HG02981 (cell line): ENCODE measurements around the gene INPP5A.
"Not testable (repeated sequence)": the region's sequence is repeated elsewhere in the genome, so short reads cannot be mapped to it uniquely, and the experiment has no call there.

Source experiments
- ATAC-seq: cut with Tn5 transposase; IDR thresholded peaks from one replicate; pipeline ENCODE4 v1.9.1; 2021; ENCODE audit warnings: mild to moderate bottlenecking, moderate library complexity; ENCODE audit not compliant: unreplicated experiment

The INPP5A gene

GRCh38 chr10:132700156-132701098 is 162.8 kb downstream of the INPP5A start:
- ATAC-seq, result no peak

DNA sequence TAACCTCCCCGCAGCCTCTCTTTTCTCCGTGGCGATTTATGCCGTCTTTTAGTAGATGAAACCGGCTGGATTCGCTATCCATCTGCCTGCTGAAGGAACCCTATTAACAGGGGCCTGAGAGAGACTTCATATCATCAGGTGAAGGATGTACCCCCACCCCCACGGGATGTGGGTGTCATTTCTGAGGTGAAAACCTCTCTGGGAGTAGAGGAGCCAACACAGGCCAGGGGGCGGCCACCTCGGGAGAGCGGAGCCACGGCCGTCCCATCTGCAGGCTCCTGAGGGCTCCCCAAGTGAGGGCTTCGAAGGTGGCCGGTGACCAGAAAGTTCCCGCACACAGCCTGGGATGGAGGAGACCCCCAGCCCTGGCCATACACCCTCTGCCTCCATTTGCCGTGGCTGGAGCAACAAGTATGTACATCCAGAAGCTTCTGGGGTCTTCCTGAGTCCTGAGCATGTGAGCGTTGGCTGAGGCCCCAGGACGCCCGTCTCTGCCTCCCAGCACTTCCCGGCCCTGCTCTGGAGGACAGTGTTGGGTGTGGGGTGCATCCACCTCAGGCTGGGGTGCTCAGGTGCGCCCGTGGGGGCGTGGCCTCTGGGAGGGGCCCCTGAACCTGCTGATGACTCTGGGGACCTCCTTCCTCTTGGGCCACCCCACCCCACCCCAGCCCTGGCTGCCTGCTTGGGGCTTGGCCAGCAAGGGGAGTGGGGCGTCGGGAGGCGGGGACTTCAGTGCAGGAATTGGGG is 163.7 kb downstream of the INPP5A start:
- ATAC-seq, result no peak

DNA sequence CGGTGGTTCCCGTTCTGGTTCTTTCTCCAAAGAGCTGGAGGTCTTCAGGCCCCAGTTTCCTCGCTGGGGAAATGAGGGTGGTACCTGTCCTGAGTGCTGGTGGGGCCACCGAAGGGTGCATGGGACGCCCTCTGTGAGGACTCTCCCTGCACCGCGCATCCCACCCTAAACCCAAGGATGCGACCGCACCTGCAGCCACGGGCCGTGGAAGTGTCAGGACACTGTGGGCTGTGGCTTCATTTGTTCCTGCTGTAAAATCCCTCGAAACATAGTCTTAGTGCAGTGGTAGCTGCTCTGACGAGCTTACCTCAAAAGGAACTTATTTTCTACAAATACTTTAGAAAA is 164.2 kb downstream of the INPP5A start:
- ATAC-seq, result no peak

GRCh38 chr10:132702601-132703418 is 165.2 kb downstream of the INPP5A start:
- ATAC-seq, result no peak

- no peak for ATAC-seq
Observed at GRCh38 chr10:132703419-132704007, 165.9 kb downstream of the INPP5A start.

DNA sequence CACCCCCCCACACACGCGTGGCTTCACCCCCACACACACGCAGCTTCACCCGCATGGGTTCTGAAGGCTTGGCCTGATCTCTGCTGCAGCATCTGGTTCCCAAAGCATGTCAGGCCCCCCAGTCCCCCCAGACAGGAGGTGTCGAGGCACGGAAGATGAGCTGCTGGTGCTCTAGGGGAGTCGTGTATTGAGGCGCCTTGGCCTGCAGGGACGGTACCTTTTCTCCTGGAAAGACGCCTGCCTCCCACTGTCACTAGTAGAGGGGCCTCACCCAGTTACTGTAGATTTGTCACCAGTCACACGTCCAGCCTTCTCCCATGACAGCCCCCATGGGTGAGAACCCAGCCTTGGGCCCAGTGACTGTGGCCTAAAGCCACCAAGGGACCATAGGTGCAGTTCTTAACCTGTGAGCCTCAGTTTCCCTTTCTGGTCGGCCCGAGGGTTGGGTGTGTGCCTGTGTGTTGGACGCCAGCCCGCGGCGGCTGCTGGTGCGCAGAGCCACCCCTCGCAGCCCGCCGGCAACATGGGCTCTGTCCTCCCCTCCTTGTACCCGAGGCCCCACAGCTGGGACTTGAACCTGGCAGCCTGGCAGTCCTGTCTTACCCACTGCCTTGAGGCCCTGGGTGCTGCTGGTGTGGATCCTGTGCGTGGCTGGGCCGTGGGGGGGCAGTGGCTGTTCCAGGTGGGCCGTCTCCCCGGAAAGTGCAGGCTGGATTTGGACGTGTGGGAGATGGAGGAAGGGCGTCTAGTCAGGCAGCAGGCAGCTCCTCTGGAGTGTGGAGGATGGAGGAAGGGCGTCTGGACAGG is 166.6 kb downstream of the INPP5A start:
- no peak for ATAC-seq

- not testable (repeated sequence) for ATAC-seq
Observed at GRCh38 chr10:132704815-132705064, 167.2 kb downstream of the INPP5A start.

DNA sequence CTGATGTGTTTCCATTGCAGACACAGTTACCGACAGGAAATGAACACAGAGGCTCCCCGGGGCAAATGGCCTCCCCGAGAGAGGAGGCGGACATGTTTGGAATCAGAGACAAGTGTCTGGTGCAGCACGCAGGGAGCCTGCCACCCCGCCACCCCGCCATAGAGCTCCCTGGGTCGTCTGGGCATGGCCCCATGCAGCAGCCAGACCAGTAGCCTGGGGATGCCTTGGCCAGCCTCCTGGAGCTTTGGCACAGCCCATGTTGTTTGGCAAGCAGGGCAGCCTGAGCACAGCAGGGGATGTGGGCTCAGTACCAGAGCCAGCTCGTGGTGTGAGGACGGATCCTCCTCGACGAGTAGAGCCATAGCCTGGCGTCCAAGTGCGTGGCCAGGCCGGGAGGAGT is 167.6 kb downstream of the INPP5A start:
- no peak for ATAC-seq

- no peak for ATAC-seq
Observed at GRCh38 chr10:132705943-132706342, 168.4 kb downstream of the INPP5A start.

- no peak for ATAC-seq
Observed at GRCh38 chr10:132706701-132707100, 169.1 kb downstream of the INPP5A start.

GRCh38 chr10:132707121-132707775 is 169.7 kb downstream of the INPP5A start:
- no peak for ATAC-seq

- ATAC-seq, result no peak
Observed at GRCh38 chr10:132707776-132708171, 170.2 kb downstream of the INPP5A start.

- ATAC-seq, result no peak
Observed at GRCh38 chr10:132708441-132708840, 170.9 kb downstream of the INPP5A start.

DNA sequence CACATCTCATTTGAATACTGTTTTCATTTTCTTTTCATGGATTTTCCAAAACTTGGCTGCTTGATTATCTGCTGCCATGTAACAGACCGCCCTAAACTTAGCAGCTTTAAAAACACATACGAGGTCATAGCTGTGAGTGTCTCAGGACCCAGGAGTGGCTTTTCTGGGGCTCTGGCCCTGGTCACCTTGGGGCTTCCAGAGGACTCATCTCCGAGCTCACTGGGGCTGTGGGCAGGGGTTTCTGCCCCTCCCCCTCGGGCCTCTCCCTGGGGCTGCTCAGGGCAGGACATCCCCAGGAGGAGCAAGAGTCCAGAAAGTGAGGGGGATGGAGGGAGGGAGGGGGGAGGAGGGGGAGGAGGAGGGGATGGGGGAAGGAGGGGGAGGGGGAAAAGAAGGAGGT is 171.3 kb downstream of the INPP5A start:
- no peak for ATAC-seq

GRCh38 chr10:132709471-132709951 is 171.9 kb downstream of the INPP5A start:
- no peak for ATAC-seq

DNA sequence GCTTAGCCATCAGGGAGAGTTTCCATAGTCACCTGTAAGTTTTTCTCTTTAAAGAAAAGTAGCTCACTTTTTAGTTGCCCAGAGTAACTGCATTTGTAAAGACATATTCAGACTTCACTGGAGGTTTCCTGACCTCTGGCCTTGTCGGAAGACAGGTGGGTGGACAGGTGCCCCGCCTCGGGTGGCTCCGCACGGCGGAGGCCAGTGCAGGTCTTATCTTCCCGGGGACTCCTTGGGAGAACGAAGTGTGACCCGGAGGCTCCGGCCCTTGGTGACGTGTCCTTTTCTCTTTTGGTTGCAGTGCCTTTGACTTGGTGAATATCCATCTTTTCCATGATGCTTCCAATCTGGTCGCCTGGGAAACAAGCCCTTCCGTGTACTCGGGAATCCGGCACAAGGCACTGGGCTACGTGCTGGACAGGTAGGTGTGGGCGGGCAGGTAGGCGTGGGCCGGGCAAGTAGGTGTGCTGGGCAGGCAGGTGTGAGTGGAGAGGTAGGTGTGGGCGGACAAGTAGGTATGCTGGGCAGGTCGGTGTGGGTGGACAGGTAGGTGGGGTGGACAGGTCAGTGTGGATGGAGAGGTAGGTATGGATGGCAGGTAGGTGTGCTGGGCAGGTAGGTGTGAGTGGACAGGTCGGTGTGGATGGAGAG is 172.6 kb downstream of the INPP5A start:
- ATAC-seq, result no peak

DNA sequence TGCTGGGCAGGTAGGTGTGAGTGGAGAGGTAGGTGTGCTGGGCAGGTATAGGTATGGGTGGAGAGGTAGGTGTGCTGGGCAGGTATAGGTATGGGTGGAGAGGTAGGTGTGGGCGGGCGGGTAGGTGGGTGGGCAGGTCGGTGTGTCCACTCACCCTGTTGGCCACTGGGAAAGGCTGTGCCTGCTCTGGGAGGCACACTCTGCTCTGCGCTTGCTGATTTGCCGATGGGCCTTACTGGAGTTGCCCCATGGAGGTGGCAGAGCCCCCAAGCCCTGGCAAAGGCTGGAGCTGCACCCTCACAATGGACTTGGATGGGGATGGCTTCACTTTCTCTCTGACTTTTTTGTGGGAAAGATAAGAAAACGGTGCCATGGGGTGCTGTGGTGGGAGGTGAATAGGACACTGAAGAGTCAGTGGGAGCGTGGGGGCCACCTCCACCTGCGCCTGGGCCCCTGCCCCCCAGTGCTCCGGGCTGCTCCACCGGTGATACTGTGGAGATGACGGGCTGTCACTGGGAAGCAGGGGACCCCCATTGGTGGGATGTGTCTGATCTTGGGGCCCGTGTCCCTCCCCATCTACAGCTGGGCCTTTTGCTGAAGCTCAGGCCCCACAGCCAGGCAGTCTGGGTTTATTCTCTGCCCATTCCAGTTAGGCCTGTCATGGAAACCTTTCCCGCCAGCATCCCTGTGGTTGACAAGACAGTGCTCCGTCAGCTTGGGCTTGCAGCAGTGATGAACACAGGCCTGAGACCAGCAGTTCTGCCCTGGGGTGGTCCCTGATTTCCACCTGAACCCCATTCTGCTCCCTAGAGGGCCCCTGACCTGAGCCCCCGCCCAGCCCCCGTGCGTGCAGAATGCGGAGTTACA is 173.4 kb downstream of the INPP5A start:
- ATAC-seq, result no peak

- no peak for ATAC-seq
Observed at GRCh38 chr10:132711613-132712121, 174.1 kb downstream of the INPP5A start.
